Thymus (tissue), 11 donors: ENCODE measurements around the gene GOLGA6A. TPM values are rescaled to one million over a fixed set of nuclear protein-coding genes. Genes with fewer than 3 reads are reported as not detected.

Experiments
- DNase-seq, 9 donors: peaks; one replicate each; pipeline ENCODE4 v3.0.0-alpha.2; 2013; ENCODE audit warnings: low spot score in 9 of 9, low read depth in 6 of 9, missing footprints in 1 of 9
- H3K27ac ChIP-seq, 2 donors: one replicate each; pipeline ENCODE4 v1.5.1; 2013; ENCODE audit warnings: control low read depth in 1 of 2, low read depth in 1 of 2, low read length in 1 of 2, mild to moderate bottlenecking in 1 of 2, moderate library complexity in 1 of 2
- H3K27me3 ChIP-seq, 2 donors: one replicate each; pipeline ENCODE4 v1.5.1; 2013; ENCODE audit warnings: low read length in 1 of 2; ENCODE audit not compliant: control insufficient read depth in 2 of 2, insufficient read depth in 1 of 2
- H3K36me3 ChIP-seq, 2 donors: one replicate each; pipeline ENCODE4 v1.5.1; 2013; ENCODE audit warnings: low read length in 1 of 2, mild to moderate bottlenecking in 1 of 2, moderate library complexity in 1 of 2; ENCODE audit not compliant: control insufficient read depth in 2 of 2, insufficient read depth in 2 of 2
- H3K4me1 ChIP-seq, 2 donors: one replicate each; pipeline ENCODE4 v1.5.1; 2013; ENCODE audit warnings: low read length in 2 of 2; ENCODE audit not compliant: control insufficient read depth in 2 of 2, insufficient read depth in 2 of 2
- H3K4me3 ChIP-seq, 2 donors: one replicate each; pipeline ENCODE4 v1.5.1; 2013; ENCODE audit warnings: low read length in 2 of 2, control low read depth in 1 of 2, mild to moderate bottlenecking in 1 of 2
- H3K9me3 ChIP-seq, 2 donors: one replicate each; pipeline ENCODE4 v1.5.1; 2013; ENCODE audit warnings: low read length in 1 of 2, mild to moderate bottlenecking in 1 of 2; ENCODE audit not compliant: control insufficient read depth in 2 of 2, insufficient read depth in 1 of 2
- WGBS: extraction: QIAGEN DNeasy Blood & Tissue Kit; methylation state at CpG from one replicate; pipeline ENCODE4 v1.1.7; 2013; 5-methylcytosine and 5-hydroxymethylcytosine counted together
- polyA plus RNA-seq: library from polyadenylated mRNA; stranded (reverse); fragments of 200-250 nt; gene quantifications from one replicate; pipeline ENCODE4 v1.2.3, GENCODE V29; 2013
- total RNA-seq: library from RNA; stranded (reverse); fragments of 120-200 nt; gene quantifications from one replicate; pipeline ENCODE4 v1.2.4, GENCODE V29; 2013
- donor health status: healthy.

Gene GOLGA6A
- total and polyA plus RNA-seq, 2 donors, result 0.09 TPM

GRCh38 chr15:74041777-74042435, 40.4 kb downstream of the GOLGA6A start:
- H3K4me3 ChIP-seq, result no peak overlapping the region
- 96% methylated on average over 8 of the region's 8 CpGs for WGBS
- H3K36me3 ChIP-seq, result peaks cover 0 to 35% of the 10 kb centered on the region in 2 donors
- H3K27me3 ChIP-seq, result no peaks in the 10 kb centered on the region
- no peaks in the 10 kb centered on the region for H3K9me3 ChIP-seq
- DNase-seq, result no peak
- H3K4me1 ChIP-seq, result peaks cover 0 to 7% of the 10 kb centered on the region in 2 donors
- no peak overlapping the region for H3K27ac ChIP-seq

DNA sequence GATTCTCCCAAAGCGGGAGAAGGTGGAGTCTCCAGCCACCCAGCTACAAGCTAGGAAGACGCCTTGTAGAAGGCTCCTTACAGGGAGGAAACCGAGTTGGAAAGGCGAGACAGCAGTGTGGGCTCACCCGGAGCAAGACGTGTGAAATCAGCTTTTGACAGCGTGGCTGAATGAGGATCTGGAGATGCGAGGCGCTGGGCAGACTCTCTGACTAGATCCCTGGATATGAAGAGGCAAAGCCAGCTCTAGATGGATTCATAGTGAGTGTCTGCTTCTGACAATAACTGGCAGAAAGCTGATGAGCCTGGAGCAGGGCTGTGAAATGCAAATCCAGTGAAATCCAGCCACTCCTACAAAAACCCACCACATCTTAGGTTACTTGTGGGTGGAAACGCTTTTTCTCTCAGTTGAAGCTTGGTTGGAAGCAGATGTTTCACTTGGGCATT, 41.0 kb downstream of the GOLGA6A start:
- Histone ChIP-seq H3K27me3 (no peaks in the 10 kb centered on the region), H3K4me3 (no peak overlapping the region), H3K27ac (no peak overlapping the region), H3K36me3 (peaks cover 4 to 40% of the 10 kb centered on the region in 2 donors), H3K4me1 (peaks cover 0 to 4% of the 10 kb centered on the region in 2 donors), H3K9me3 (no peaks in the 10 kb centered on the region)
- DNase-seq, result no peak
- 97% methylated on average over 10 of the region's 10 CpGs for WGBS

DNA sequence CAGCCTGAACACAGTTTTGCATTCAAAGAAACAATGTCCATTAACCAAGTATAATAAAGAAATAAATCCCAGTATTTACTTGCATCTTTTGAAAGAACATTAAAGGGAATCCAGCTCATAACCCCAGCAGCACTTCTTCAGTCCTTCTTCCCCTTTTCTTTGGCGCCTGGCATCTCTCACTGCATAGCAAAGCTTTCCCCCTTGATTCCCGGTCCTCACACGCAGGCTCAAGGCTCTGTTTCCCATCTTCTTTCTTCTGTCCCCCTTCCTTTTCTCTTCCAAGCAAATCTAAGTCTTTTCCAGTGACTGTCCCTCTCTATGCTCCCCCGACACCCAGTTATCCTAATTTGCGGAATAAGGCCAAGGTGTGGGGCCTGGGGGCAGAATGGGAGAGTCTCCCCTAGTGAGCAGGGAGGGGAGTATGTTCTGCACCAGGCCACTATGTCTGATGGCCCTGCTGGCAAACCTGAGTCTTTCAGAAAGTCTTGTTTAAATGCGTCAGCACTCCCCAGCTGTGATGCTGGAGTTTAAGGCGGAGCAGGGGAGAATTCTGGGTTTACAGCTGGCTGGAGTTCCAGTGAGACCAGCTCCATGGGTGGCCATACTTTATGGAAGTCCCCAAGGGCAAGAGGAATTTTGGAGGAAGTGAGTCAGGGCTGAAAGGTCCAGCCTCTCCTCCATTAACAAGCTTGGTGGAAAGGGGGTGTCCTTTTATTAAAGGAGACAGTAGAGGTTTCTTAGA, 42.1 kb downstream of the GOLGA6A start:
- Histone ChIP-seq H3K9me3 (no peaks in the 10 kb centered on the region), H3K27me3 (no peaks in the 10 kb centered on the region), H3K4me3 (no peak overlapping the region), H3K36me3 (peaks cover 13 to 51% of the 10 kb centered on the region in 2 donors), H3K27ac (no peak overlapping the region), H3K4me1 (peaks cover 0 to 4% of the 10 kb centered on the region in 2 donors)
- 97% methylated on average over 7 of the region's 7 CpGs for WGBS
- no peak for DNase-seq

DNA sequence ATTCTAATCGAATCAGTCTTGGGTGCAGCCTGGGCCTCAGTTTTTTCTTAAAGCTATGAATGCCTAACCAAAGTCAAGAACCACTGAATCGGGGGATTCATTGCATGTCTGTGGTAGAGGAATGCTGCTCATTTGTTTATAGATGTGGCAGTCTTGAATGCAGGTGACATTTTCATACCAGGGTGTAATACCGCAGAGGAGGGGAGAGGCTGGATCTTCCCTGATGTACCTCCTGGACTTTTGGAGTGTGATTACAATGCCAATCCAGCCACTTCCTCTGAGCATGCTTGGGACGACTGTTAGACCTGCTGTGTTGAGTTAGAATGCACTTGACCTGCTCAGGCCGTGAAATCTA, 42.7 kb downstream of the GOLGA6A start:
- 96% methylated on average over 5 of the region's 5 CpGs for WGBS
- Histone ChIP-seq H3K9me3 (no peaks in the 10 kb centered on the region), H3K4me1 (peaks cover 0 to 4% of the 10 kb centered on the region in 2 donors), H3K27ac (no peak overlapping the region), H3K36me3 (peaks cover 17 to 55% of the 10 kb centered on the region in 2 donors), H3K27me3 (no peaks in the 10 kb centered on the region), H3K4me3 (no peak overlapping the region)
- no peak for DNase-seq

- DNase-seq, result no peak
- Histone ChIP-seq H3K27me3 (no peaks in the 10 kb centered on the region), H3K36me3 (peaks cover 23 to 55% of the 10 kb centered on the region in 2 donors), H3K4me1 (peaks cover 0 to 4% of the 10 kb centered on the region in 2 donors), H3K4me3 (no peak overlapping the region), H3K9me3 (no peaks in the 10 kb centered on the region), H3K27ac (no peak overlapping the region)
- WGBS, result 96% methylated on average over 9 of the region's 9 CpGs
These were observed 43.4 kb downstream of the GOLGA6A start for GRCh38 chr15:74038707-74039655.

- Histone ChIP-seq H3K4me1 (peaks cover 0 to 4% of the 10 kb centered on the region in 2 donors), H3K4me3 (no peak overlapping the region), H3K27ac (no peak overlapping the region), H3K9me3 (no peaks in the 10 kb centered on the region), H3K27me3 (no peaks in the 10 kb centered on the region), H3K36me3 (peaks cover 35 to 54% of the 10 kb centered on the region in 2 donors)
- 96% methylated on average over 21 of the region's 21 CpGs for WGBS
- no peak for DNase-seq
These were observed 44.9 kb downstream of the GOLGA6A start for GRCh38 chr15:74037171-74038117.

DNA sequence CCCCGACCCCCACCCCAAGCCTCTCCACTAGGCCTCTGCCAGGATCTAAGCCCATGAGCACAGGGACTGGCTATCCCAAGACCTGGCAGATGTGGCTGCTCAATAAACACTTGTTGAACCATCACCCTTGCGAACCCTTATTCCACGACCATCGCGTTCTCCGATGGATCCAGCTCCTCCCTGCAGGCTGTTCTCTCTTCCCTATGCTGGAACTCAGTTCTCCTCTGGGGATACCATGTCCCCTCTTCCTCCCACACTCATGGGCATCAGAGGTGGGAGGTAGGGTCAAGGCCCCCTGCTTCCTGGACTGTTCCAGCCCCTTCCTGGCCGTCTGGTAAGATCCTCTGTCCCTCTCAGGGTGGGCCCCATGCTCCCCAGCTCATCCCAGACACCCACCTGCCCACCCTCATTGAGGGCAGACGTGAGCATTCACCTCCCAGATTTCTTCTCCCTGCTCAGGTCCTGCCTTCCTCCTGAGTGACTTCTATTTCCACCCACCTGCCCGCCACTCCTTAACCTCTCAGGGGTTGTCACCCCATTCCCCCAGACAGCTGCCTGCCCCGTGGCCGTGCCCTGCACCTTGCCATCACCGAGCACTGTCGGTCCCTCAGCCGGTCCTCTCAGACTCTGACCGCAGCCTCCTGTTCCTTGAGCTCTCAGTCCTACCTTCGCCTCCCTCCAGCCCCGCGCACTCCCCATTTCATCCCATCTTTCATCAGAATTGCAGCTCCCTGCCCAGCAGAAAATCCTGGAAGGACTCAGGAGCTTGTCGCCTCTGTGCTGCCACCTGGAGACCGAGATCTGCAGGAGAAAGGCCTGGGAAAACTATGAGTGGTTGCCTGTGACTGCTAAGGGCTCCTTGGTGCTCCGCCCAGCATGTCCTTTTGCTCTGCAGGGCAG, 45.8 kb downstream of the GOLGA6A start:
- no peaks in the 10 kb centered on the region for H3K27me3 ChIP-seq
- 97% methylated on average over 21 of the region's 21 CpGs for WGBS
- H3K4me3 ChIP-seq, result no peak overlapping the region
- no peak overlapping the region for H3K27ac ChIP-seq
- no peak for DNase-seq
- H3K36me3 ChIP-seq, result peaks cover 38 to 56% of the 10 kb centered on the region in 2 donors
- H3K4me1 ChIP-seq, result peaks cover 0 to 4% of the 10 kb centered on the region in 2 donors
- H3K9me3 ChIP-seq, result no peaks in the 10 kb centered on the region
